Fibroblast of the conjunctiva (primary cell): Measurements from ENCODE around the gene NOP53.
"Not testable (repeated sequence)": the region's sequence is repeated elsewhere in the genome, so short reads cannot be mapped to it uniquely, and the experiment has no call there.

Source experiments
- DNase-seq: peaks from one replicate; pipeline ENCODE4 v3.0.0-alpha.2; 2010; ENCODE audit warnings: low read depth

NOP53 gene

DNA sequence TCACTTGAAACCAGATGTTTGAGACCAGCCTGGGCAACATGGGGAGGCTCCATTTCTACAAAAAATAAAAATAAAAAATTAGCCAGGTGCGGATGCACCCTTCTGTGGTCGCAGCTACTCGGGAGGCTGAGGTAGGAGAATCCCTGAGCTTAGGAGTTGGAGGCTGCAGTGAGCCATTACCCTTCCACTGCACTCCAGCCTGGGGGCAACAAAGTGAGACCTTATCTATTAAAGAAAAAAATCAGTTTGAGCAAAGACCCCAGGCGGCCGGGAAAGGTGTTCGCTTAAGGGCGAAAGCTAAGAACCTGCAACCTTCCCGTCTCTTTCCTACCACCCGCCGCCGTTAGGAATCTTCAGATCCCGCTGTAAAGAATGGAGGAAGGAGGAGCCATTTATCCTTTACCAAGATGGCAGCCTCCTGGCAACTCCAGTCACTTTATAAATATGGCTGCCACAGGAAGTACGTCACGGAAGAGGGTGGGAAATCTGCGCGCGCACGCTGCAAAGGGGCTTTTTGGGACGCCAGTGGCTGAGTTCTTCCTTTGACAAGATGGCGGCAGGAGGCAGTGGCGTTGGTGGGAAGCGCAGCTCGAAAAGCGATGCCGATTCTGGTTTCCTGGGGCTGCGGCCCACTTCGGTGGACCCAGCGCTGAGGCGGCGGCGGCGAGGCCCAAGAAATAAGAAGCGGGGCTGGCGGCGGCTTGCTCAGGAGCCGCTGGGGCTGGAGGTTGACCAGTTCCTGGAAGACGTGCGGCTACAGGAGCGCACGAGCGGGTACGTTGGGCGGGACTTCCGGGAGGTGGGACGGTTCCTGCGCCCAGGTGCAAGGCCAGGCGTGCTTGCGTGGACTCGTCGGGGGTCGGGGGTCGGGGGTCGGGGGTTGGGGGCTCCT, at the start of gene NOP53:
NOP53 (plus strand) TSS at position 537 of the 892 bp plus-strand sequence; CDS start at position 551, 14 bp downstream.
- DNase-seq: peak; percentile 96

GRCh38 chr19:47696635-47697034, 48.7 kb upstream of the NOP53 start:
- no peak for DNase-seq

DNA sequence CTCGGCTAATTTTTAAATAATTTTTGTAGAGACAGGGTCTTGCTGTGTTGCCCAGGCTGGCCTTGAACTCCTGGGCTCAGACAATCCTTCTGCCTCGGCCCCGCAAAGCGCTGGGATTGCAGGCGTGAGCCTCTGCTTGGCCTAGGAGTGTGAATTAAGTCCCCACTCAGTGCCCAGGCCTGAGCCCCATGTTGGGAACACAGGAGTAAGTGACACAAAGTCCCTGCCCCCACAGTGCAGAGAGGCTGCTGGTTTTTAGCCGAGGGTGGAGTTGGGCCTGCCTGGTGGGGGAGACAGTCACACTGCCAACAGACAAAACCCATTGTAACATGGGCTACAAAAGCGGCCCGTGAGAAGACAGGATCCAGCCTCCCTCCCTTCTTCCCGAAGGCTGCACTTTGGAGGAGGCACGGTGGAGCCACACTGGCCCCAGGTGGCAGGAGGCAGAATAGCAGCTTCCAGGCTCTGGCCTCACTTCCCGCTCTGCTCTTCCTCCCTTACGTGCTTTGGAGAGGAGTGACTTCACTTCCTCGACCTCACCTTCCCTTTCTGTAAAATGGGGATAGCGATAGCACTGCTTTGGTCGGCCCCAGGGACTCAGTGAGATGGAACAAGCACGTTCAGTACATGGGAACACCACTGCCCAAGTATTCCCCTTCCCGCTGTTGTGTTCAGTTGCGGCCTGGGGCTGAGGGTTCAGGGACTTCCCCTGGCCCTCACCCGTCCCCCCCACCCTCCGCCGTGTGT, 47.3 kb upstream of the NOP53 start:
- DNase-seq: peak; percentile 81

GRCh38 chr19:47698631-47699359, 46.6 kb upstream of the NOP53 start:
- DNase-seq: no peak

DNA sequence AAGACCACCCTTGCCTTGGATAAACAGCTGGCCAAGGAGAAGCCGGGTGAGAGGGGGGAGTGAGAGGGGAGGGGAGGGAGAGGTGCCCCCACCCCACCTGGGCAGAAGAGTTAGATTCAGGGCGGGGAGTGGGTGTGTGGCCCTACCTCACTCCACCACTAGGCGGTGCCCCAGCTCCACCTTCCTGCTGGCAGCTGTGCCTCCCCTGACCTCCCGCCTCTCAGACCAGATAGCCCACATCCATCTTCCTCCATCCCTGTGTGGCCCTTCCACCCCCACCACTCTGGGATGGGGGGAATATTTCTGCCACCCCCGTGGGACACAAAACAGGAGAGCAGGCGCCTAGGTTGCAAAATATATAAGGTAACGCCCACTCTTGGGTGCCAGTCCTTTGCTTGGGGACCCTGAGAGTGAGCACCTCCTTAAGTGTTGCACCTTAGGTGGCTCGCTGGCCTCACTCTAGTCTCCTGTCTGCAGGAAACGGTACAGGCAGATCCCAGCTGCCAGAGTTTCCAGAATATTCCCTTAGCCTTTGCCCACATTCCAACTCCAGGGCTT, 45.9 kb upstream of the NOP53 start:
- DNase-seq: no peak

GRCh38 chr19:47700934-47701716, 44.2 kb upstream of the NOP53 start:
- no peak for DNase-seq

DNA sequence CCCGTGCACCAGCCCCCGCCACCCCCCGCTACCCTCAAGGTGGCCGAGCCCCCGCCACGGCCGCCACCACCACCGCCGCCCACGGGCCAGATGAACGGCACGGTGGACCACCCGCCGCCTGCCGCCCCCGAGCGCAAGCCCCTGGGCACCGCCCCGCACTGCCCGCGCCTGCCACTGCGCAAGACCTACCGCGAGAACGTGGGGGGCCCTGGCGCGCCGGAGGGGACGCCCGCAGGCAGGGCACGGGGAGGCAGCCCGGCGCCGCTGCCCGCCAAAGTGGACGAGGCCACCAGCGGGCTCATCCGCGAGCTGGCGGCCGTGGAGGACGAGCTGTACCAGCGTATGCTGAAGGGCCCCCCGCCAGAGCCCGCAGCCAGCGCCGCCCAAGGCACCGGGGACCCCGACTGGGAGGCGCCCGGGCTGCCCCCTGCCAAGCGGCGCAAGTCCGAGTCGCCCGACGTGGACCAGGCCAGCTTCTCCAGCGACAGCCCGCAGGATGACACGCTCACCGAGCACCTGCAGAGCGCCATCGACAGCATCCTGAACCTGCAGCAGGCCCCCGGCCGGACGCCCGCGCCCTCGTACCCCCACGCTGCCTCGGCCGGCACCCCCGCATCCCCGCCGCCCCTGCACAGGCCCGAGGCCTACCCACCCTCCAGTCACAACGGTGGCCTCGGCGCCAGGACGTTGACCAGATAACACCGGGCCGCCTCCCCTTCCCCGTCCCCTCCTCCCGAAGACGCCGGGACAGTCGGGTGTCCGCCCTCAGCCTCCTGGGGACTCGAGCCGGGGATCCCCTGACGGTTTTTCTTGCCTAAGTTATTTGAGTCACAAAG, 43.4 kb upstream of the NOP53 start:
- no peak for DNase-seq

- DNase-seq: no peak
Measured at GRCh38 chr19:47702671-47703070, 42.7 kb upstream of the NOP53 start.

DNA sequence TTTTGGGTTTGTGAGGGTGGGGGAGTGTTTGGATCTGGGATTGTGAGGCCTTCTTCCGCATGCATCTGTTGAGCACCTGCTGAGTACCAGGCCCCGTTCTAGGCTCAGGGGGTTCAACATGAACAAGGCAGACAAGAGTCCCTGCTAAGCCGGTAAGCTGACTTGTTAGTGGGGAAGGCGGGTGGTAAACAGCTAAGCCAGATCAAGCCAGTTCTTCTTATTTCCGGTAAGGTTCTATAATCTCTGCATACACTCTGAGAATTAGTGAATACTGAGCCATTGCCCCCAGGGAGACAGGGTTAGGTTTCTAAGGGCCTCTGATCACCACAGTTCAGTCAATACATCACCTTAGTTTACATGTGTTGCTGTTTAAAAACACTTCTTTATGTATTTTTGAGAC, 42.0 kb upstream of the NOP53 start:
- no peak for DNase-seq

DNA sequence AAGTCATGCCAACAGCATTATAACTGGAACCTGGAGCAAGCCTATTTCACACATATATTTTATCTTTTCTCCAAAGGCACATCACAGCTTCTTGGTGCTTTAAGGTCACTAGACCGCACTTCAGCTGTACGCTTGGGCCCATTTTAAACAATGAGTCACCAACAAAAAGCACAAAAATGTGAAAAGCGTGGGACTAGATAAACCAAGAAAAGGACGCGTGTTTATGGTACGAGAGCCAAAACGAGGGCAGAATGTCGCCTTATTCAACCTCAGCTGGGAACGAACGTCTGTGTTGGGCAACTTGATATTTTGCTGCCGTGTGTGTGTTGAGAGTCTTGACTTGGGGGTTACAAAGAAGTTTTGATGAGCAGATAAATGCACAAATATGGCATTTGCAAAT, 41.3 kb upstream of the NOP53 start:
- no peak for DNase-seq

- no peak for DNase-seq
Measured at GRCh38 chr19:47704656-47705055, 40.7 kb upstream of the NOP53 start.

GRCh38 chr19:47707135-47707925, 38.0 kb upstream of the NOP53 start:
- DNase-seq: peak; percentile 66

GRCh38 chr19:47711652-47712242, 33.6 kb upstream of the NOP53 start:
- no peak for DNase-seq

DNA sequence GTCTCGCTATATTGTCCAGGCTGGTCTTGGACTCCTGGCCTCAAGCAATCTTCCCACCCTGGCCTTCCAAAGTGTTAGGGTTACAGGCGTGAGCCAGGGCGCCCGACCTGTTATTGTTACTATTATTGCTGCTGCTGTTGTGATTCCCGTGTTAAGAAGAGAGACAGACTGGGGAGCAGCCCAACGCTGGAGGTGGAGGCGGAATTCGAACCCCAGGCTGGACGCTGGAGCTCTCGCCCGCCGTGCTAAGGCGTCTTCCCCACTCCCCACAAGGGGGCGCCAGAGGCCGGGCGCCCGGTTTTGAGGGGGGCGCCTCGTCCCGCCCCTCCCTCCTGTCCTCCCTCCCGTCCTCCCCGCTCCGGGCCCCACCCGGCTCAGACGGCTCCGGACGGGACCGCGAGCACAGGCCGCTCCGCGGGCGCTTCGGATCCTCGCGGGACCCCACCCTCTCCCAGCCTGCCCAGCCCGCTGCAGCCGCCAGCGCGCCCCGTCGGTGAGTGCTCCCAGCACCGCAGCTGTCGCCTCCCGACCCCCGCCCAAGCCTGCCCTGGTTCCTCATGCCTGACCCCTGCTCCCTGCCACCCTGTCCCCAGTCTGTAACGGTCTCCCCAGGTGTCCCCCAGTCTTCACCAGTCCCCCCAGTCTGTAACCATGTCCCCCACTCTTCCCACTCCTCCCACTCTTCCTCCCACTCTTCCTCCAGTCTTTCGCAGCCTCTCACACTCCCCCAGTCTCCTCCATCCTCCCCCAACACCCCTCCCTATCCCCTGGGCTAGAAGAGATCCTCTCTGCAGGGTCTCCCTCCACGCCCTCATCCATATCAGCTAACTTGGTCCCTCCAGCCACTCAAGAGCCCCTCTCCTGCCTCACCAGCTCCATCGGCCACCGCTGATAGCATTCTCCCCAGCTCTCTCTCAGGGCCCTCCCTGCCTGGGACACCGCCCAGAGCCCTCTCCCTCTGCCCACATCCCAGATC, 32.0 kb upstream of the NOP53 start, which contains the start of gene EHD2:
EHD2 (plus strand) TSS at position 377 of the 976 bp plus-strand sequence. CDS start 3,191 bp downstream, outside the sequence.
- peak; percentile 68 for DNase-seq

DNA sequence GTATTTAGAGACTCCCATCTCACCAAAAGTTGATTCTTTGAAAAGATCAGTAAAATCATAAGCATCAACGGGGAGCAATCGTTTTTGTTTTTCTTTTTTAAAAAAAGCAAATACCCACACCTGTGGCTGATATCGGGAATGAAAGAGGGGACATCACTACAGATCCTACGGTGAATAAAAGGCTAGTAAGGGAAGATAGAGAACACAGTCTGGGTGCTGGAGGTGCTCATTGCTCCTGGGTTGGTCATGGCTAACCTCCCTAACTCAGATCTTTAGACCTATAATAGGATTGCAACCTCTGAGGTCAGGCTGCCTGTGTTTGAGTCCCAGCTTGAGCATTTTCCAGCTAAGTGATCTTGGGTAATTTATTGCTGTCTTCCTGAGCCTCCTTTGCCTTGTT, 31.0 kb upstream of the NOP53 start:
- DNase-seq: no peak

GRCh38 chr19:47714855-47715254, 30.5 kb upstream of the NOP53 start:
- not testable (repeated sequence) for DNase-seq

GRCh38 chr19:47716270-47716937, 28.9 kb upstream of the NOP53 start:
- no peak for DNase-seq
